Transverse colon (tissue), 3 donors: ENCODE data around the gene TPPP2.

ENCODE experiments used
- CTCF ChIP-seq, 5 experiments: fragments of 200-600 bp in 3 of 5; fragments of 450-650 bp in 2 of 5; sonication (generic) in 3 of 5; IDR thresholded peaks; 1 replicate in 2 of 5; 2 replicates in 3 of 5; pipeline ENCODE4 v1.5.1; 2016 to 2017; ENCODE audit warnings: antibody characterized with exemption in 5 of 5, inconsistent platforms in 3 of 5, mild to moderate bottlenecking in 2 of 5, moderate library complexity in 1 of 5
- EP300 ChIP-seq: sonication (generic); formaldehyde crosslinking; IDR thresholded peaks from one replicate; pipeline ENCODE4 v1.6.1; 2017; ENCODE audit warnings: antibody characterized with exemption, low read depth

GRCh38 chr14:21055432-21056117 lies 25.6 kb downstream of the TPPP2 start:
- TF ChIP-seq EP300 (no peak), CTCF (IDR thresholded peaks at IDR 0.05) (peak in 2 of 5 experiments; percentile 37 to 54)
